BJ (cell line): Measurements from ENCODE around the gene IFFO2. TPM values are rescaled to one million over a fixed set of nuclear protein-coding genes. Genes with fewer than 3 reads are reported as not detected.
A peak's percentile ranks its signal among the peaks of the same experiment; 100 is the strongest.

Experiments used
- CTCF ChIA-PET: fragments of 350-600 bp; formaldehyde crosslinking; extraction: SDS; loops from one replicate; lab custom pipeline; 2021; ENCODE audit warnings: antibody characterized with exemption, inconsistent platforms; lab: Yijun Ruan, JAX
- POLR2A ChIA-PET: fragments of 300-600 bp; sonication (Branson Sonifier 250); formaldehyde crosslinking; extraction: SDS; loops from one replicate; lab custom pipeline; 2021; ENCODE audit warnings: antibody characterized with exemption; lab: Charles Lee
- DNase-seq: peaks from one replicate; pipeline ENCODE4 v3.0.0-alpha.2; 2011; ENCODE audit warnings: low read depth
- H3K27me3 ChIP-seq: 2 replicates; pipeline ENCODE4 v1.6.0; 2011; ENCODE audit warnings: low read length; ENCODE audit not compliant: control insufficient read depth, insufficient read depth
- H3K36me3 ChIP-seq: 2 replicates; pipeline ENCODE4 v1.5.1; 2011; ENCODE audit warnings: low read length; ENCODE audit not compliant: control insufficient read depth, insufficient read depth
- H3K4me3 ChIP-seq: 2 replicates; pipeline ENCODE4 v1.5.1; 2011; ENCODE audit warnings: low read depth, mild to moderate bottlenecking, control low read depth, low read length
- polyA plus RNA-seq: library from polyadenylated mRNA; depleted of rRNA; stranded (reverse); fragments of >200 nt; gene quantifications from 2 replicates; pipeline ENCODE4 v1.2.3, GENCODE V29; 2011
- TF ChIP-seq, protein P1 (sequence below): IDR thresholded peaks from 2 replicates; pipeline ENCODE4 v1.5.1; 2011; ENCODE audit warnings: low read depth, mild to moderate bottlenecking, control low read depth, inconsistent platforms, low read length, moderate library complexity; ENCODE audit not compliant: insufficient read depth

The IFFO2 gene
- polyA plus RNA-seq, 1 experiment = 15.0 TPM

DNA sequence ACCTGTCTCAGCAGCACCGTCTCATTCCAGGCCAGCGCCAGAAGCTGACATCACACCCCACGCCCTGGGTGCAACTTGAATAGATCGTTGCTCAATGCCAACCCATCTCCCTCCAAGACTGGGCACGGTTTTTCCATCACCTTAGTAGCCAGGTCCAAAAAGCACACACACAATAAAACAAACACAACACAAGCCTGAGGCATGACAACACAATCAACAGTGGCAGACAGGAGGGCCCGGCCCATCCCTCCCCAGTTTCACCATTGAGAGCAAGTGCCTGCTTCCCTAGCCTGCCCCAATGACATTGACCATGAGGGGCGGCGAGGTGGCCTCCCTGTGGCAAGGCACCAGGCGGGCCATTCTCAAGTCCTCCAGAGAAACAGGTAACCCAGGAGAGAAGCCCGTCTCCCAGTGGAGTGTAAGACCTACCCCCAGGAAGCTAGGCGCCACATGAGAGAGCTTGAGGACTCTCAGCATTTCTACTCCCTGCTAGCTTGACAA lies 2.7 kb downstream of the IFFO2 start:
- ChIA-PET POLR2A (no interaction called here), CTCF (interaction anchor here (0.9 to 7.1 kb wide), 7 partner anchors 27 to 49 kb away, joined by 3 to 57 read pairs (median 6); no protein-coding TSS in a partner anchor)
- H3K36me3 ChIP-seq = 0 out of 2 replicates have a peak, but pooled peaks cover 1% of the 10 kb centered on the region
- H3K27me3 ChIP-seq = no peaks in the 10 kb centered on the region
- DNase-seq = no peak
- peak overlapping the region; percentile 88 for H3K4me3 ChIP-seq
- TF ChIP-seq, protein P1, sequence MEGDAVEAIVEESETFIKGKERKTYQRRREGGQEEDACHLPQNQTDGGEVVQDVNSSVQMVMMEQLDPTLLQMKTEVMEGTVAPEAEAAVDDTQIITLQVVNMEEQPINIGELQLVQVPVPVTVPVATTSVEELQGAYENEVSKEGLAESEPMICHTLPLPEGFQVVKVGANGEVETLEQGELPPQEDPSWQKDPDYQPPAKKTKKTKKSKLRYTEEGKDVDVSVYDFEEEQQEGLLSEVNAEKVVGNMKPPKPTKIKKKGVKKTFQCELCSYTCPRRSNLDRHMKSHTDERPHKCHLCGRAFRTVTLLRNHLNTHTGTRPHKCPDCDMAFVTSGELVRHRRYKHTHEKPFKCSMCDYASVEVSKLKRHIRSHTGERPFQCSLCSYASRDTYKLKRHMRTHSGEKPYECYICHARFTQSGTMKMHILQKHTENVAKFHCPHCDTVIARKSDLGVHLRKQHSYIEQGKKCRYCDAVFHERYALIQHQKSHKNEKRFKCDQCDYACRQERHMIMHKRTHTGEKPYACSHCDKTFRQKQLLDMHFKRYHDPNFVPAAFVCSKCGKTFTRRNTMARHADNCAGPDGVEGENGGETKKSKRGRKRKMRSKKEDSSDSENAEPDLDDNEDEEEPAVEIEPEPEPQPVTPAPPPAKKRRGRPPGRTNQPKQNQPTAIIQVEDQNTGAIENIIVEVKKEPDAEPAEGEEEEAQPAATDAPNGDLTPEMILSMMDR = no peak

GRCh38 chr1:18951818-18952391 lies 4.6 kb downstream of the IFFO2 start:
- ChIA-PET POLR2A (no interaction called here), CTCF (interaction anchor here (1.0 to 7.1 kb wide), 2 partner anchors 38 to 45 kb away, joined by 3 to 57 read pairs; no protein-coding TSS in a partner anchor)
- DNase-seq = no peak
- TF ChIP-seq, protein P1 = no peak
- no peaks in the 10 kb centered on the region for H3K27me3 ChIP-seq
- 0 out of 2 replicates have a peak, but pooled peaks cover 1% of the 10 kb centered on the region for H3K36me3 ChIP-seq
- H3K4me3 ChIP-seq = no peak overlapping the region

DNA sequence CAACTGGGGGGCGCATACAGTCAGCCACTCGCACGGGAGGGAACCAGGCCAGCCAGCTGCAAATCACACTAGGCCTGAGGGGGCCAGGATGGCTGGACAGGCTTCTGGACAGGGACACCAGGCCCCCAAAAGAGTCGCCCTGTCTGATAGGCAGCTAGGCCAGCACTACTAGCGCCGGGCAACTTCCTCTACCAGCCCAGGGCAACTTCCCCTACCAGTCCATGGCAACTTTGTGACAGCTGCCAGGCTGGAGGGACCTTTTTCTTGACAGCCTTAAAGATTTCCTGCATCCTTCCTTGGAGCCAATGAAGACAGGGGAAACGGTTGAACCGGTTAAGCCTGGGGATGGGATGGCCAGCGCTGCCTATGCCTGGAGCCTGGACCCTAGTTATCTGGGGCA lies 5.1 kb downstream of the IFFO2 start:
- ChIA-PET CTCF (interaction anchor here (1.0 to 7.1 kb wide), 3 partner anchors 10 to 44 kb away, joined by 3 to 57 read pairs (median 3); no protein-coding TSS in a partner anchor), POLR2A (interaction anchor here (1.2 kb wide), 1 partner anchor 49 kb away, joined by 3 read pairs; the partner anchor contains the start of gene ALDH4A1)
- Histone ChIP-seq H3K36me3 (0 out of 2 replicates have a peak, but pooled peaks cover 1% of the 10 kb centered on the region), H3K4me3 (no peak overlapping the region), H3K27me3 (no peaks in the 10 kb centered on the region)
- TF ChIP-seq, protein P1 = no peak
- DNase-seq = no peak

DNA sequence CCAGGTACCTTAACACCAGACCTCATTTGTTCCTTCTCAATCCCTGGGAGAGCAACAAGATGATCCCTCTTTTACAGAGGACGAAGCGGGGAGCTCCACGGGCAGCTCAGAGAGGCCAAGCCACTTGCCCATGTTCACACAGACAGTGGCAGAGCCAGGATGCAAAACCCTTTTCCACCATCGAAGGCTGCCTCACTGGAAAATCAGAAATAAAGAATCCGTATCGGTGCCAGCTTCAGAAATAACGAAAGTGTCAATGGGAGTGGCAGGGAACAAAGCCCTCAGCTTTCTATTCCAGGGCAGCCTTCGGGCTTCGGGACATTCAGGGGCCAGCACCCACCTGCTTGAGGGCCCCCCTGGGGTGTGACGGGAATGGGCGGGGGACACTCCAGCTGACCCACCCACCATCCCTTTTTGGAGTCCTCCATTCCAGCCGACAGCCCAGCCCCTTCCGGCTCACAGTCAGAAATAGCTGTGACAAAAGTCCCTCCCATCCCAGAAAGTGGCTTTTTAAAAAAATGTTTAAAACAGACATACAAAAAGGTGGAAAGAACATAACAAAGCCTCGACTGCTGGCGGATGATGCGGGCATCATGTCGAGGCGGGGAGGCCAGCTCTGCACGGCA lies 6.0 kb downstream of the IFFO2 start:
- DNase-seq = no peak
- Histone ChIP-seq H3K4me3 (peak overlapping the region; percentile 33), H3K36me3 (0 out of 2 replicates have a peak, but pooled peaks cover 1% of the 10 kb centered on the region), H3K27me3 (no peaks in the 10 kb centered on the region)
- ChIA-PET CTCF (interaction anchor here (1.0 to 7.1 kb wide), 6 partner anchors 9 to 42 kb away, joined by 3 to 57 read pairs (median 3); no protein-coding TSS in a partner anchor), POLR2A (interaction anchor here (1.2 kb wide), 1 partner anchor 48 kb away, joined by 3 read pairs; the partner anchor contains the start of gene ALDH4A1)
- TF ChIP-seq, protein P1 = no peak
